HG03342 (cell line): ENCODE results near the gene PARP1.
"Not testable (repeated sequence)": the region's sequence is repeated elsewhere in the genome, so short reads cannot be mapped to it uniquely, and the experiment has no call there.

ENCODE experiments used
- ATAC-seq: cut with Tn5 transposase; IDR thresholded peaks from one replicate; pipeline ENCODE4 v1.9.1; 2021; ENCODE audit warnings: mild to moderate bottlenecking, moderate library complexity; ENCODE audit not compliant: unreplicated experiment

PARP1 gene

DNA sequence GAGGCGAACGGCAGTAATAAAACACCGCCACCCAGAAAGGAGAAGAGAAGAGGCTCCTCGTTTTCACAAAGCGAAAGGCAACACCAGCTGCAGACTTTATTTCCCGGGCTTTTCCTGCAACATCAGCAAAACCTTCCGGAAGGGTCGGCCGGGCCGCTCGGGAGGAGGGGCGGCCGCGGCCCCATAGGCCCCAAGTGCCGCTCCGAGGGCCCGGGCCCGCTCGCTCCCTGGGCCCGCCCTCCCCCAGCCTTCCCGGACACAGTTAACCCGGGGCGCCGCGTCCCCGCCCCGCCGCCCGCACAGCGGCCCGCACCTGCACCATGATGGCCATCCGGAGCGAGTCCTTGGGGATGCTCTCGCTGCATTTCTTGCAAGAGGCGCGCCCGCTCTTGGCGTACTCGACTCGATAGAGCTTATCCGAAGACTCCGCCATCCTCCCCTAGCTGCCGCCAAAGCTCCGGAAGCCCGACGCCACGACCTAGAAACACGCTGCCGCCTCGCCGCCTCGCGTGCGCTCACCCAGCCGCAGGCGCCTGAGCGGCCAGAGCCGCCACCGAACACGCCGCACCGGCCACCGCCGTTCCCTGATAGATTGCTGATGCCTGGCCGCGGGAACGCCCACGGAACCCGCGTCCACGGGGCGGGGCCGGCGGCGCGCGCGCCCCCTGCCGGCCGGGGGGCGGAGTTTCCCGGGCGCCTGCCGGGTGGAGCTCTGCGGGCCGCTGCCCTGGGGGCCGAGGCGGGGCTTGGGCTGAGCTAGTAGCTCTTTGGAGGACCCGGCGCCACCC is at the start of gene PARP1:
Gene PARP1, minus strand, starts transcription at position 597 of the 788 bp plus-strand sequence. Its CDS starts 164 bp downstream, at position 433.
- ATAC-seq, result peak; percentile 74

DNA sequence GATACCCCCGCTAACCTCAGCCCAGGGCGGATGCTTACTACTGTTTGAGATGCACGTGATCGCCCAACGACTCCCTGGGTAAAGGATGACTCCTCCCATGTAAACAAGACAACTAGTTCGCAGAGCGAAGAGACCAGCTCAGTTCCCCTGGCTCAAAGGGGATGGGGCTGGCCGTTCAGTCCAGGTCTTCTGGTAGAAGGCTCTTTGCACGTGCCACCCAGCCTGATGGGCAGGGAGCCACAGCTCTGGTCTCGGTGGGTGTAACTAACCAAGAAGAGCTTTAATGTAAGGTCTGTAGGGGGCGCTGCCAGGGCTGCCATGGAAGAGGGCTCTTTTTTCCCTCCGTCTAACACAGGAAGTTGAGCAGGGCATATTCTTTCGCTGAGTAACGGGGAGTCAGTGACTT is 49.4 kb upstream of the PARP1 start:
- no peak for ATAC-seq

DNA sequence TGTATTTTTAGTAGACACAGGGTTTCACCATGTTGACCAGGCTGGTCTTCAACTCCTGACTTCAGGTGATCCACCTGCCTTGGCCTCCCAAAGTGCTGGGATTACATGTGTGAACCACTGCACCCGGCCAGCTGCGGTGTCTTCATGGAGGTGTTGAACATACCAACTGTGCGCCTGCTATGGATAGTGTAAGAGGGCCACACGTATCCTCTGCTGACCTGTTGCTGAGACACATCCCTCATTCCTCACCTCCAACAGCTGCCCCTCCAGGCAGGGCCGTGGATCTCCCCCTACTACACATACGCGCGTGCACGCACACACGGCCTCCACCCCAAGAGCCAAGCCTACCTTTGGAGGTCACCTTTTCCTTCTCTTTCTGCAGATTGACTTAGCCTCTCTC is 48.0 kb upstream of the PARP1 start:
- ATAC-seq, result no peak

DNA sequence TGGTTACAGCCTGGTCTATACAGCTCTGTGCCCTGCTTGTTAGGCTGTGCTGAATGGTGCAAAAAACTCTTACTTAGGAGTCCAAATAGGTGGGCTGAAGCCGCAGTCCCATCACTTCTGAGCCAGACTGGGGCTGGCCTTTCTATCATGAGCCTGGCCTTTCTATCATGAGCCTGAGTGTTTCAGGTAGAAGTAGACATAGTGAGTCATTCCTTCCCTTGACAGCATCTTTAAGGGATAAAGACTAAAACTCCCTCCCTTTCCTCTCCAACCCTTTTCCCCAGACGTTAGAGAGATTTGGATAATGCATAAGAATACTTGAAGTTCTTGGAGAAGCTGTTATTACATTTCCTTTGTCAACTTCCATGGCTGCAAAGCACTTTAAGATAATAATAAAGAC is 46.5 kb upstream of the PARP1 start:
- no peak for ATAC-seq

DNA sequence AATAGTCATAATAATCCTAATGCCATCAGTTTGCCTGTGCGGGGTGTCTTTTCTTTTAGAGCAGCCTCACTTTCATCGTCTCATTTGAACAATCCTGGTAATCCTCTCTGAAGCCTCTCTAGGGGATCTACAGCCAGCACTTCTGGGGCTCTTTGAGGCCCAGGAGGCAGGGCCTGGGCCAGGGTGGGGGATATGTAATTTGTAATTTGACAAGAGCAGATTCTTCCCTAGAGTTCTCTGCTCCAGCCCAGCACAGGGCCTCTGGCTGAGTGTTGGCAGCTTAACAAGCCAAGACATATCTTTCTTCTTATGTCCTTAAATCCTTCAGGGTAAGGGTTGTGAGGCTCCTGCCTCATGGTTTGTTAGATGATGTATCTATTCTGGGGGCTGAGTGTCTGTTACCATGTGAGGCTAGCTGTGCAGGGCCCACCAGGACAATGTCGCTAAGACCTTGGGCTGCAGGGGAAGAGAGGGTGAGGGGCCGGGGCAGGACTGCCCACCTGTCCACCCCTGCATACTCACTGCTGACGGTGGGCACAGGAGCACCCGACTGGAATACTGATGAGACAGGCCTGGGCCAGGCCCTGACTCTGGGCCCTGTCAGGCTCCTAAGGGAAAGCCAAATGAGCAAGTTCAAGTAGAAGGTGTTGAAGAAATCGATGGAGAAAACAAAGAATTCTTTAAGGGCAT is 45.3 kb upstream of the PARP1 start:
- no peak for ATAC-seq

DNA sequence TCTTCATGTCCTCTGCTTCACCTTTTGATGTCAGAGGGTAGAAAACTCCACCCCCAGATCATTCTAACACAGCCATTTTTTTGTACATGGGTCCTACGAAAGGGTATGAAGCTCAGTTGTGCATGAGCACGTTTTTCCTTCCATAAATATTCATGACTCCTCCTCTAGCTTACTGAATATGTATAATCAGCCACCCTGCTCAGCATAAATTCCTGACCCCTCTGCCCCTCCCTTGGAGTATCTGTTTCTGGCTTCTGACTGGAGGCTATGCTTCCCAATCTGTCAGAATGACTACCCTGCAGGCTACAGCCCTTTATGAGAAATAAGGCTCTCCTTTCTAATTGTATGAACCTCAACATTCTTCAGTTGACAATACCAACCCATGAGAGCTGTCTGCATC is 42.8 kb upstream of the PARP1 start:
- ATAC-seq, result no peak

DNA sequence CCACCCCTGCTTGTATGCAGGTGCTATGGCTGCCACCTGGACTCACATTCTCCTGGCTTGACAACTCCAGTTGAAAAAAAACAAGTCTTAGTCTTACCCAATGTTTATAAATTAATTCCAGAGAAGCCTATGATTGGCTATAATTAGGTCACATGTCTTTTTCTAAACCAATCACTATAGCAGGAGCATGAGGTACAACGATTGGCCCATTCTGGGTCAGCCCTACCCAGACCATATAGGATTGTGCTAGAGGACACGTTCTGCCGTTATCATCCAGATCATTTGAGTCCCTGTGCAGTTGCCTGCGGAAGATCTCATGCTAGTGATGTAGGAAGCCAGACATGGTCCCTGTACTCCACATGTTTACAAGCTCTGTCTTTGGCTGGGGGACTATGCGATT is 41.9 kb upstream of the PARP1 start:
- ATAC-seq, result no peak

DNA sequence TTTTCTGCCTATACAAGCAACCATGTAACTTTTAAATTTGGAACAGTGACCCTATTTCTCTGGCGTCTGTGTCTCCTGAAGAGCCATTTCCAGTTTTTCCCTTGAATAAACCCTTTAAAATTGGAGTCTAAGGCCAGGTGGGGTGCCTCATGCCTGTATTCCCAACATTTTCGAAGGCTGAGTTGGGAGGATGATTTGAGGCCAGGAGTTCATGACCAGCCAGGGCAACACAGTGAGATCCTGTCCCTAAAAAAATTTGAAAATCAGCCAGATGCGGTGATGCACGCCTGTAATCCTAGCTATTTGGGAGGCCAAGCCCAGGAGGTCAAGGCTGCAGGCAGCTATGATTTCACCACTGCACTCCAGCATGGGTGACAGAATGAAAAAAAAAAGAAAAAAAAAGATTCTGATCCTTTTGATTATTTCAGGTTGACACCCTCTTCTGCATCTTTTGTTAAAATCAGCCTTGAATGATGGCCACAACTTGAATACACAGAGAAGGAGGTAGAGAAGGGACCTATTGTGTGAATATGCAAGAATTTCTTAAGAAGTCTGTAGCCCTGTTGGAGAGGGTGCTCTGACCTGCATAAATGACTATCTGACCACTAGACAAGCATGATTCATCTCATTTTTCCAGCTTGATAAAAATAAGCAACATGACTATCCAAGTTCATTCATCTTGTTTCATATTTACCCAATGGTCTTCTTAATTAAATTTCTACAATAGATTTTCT is 40.2 kb upstream of the PARP1 start:
- no peak for ATAC-seq

DNA sequence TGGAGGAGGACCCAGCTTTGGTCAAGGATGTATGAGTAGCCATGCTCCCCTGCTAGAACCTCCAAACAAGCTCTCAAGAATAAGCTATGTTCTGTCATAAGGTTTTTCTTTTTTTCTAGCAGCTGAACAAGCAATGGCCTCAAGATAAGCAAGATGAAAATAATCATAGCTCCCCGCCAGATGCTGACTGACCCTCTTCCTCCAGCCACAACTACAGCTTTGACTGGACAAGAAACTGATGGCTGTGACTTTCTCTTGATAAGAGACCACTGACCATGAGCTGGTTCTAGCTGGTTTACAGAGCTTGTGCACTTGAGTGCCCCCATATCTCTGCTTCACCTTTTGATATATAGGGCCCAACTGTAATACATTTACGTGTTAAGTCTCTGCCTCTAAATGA is 38.2 kb upstream of the PARP1 start:
- ATAC-seq, result no peak

DNA sequence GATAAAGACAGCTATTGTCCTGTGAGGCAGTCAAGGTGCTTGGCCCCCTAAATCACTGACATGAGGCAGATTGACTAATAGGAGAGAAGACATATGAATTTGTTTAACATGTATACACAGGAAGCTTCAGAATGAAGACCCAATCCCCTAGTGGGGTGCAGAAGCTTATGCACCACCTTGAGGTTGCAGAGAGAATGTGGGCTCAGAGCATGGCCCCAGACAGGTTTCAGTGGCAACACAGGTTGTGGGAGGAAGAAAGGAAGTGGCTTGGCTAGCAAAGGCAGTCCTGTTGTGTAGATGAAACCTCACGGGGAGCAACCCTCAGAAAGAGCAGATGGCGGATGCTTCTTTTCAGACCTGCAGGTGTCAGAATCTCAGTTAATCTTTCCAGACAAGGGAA is 37.0 kb upstream of the PARP1 start:
- peak; percentile 99 for ATAC-seq

DNA sequence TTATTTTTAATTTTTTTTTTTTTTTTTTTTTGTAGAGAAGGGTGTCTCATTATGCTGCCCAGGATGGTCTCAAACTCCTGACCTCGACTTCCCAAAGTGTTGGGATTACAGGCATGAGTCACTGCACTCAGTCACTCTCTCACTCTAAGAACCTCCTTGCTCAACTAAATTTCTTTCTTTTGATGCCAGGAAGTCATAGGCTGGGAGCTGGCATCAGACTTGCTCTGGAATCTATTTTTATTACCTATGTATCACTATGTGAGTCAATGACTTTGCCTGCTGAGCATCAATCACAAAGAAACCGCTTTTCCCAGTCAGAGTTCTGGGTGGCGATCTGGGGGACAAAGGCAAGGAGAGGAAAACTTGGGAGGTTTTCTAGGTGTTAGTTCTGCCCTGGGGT is 35.5 kb upstream of the PARP1 start:
- no peak for ATAC-seq

DNA sequence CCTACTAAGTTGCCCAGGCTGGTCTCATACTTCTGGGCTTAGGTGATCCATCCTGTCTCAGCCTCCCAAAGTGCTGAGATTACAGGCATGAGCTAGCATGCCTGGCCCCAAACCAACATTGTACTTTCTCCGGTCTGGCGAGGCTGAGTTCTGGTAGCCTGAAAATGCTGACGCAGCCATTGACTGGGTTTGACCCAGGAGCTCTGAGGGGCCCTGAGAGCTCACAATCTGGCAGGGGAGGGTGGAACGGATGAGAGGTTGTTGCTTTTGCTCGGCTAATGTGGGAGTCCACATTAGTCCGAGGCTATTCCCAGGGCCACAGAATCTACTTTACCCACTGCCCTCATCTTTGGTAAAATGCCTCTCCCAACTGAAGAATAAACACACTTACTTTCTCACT is 35.1 kb upstream of the PARP1 start:
- ATAC-seq, result no peak

DNA sequence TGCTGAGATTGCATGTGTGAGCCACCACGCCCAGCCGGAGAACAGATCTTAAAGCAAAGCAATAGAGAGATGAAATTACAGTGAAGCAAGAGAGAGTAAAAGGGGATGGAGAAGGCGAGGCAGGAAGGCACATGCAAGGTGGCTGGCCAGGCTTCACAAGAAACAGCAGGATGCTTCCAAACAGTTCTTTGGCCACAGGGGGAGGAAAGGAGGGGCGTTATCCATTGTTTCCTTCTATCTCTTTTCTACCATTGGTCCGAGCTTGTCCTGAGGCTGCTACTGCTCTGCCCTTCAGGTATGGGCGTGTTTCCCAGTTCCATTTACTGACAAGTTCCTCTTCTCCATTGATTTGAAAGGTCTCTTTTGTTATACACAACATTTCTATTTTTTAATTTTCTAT is 33.7 kb upstream of the PARP1 start:
- no peak for ATAC-seq

DNA sequence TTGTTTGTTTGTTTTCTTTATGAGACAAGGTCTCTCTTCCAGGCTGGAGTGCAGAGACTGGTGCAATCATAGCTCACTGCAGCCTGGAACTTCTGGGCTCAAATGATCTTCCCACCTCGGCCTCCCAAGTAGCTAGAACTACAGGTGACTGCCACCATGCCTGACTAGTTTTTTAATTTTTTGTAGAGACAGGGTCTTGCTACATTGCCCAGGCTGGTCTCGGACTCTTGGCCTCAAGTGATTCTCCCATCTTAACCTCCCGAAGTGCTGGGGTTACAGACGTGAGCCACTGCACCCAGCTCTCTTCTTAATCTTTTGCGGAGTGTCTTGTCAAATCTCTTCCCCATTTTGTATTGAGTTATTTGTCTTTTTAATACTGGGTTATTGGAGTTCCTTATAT is 32.6 kb upstream of the PARP1 start:
- ATAC-seq, result no peak

DNA sequence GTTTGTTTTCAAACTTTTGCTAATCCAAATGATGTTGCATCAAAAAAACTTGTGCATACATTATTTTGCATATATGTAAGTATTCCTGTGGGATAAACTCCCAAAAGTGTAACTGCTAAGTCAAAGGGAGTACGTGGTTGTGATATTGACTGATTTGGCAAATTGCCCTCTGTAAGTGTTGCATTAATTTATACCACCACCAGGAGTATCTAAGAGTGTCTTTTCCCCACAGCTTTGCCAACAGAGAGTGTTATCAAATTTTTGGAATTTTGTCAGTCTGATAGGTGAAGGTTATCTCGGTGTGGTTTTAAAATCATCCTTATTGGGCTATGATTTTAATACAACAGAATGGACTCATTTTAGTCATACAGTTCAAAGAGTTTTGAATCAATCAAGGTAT is 30.1 kb upstream of the PARP1 start:
- ATAC-seq, result no peak

DNA sequence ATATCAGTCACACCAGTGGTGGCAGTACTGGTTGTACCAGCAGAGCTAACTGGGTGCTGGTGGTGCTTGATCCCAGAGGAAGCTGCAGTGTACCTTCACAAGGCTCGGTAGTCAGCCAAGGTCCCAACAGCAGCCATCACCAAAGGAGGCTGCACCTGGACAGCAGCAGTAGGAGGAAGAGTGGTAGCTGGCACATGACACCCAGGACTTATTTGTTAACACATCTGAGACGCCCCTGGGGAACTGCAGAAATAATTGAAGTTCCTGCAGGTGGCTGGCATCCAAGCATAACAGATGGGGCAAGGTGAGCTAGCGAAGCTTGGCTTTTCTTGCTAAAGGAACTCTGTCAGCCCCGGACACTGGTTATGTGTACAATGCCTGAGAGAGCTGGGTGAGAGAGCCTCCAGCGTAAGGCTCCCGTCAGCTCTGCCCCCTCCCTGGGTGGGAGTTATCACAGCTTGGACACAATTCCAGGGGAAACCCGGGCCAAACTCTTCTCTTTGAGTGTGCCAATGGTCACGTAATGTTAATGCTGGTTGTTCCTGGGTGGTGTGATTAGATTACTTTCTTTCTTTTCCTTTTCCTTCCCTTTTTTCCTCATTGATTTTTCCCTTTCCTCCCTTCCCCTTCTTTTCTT is 29.1 kb upstream of the PARP1 start:
- no peak for ATAC-seq

DNA sequence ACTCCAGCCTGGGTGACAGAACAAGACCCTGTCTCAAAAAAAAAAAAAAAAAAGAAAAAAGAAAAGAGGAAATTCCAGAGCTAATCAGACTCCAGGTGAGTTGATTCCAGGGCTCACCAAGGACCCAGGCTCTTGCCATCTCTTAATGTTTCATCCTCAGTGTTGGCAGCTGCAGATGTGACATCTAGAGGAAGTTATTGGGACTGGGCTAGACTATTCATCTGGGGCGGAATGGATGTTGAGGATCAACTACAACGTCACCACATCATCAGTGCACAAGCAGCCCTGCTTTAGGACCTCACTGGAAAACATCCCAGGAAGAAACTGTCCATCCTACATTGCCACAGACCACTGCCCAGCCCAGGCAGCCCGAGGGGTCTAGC is 28.6 kb upstream of the PARP1 start:
- no peak for ATAC-seq

DNA sequence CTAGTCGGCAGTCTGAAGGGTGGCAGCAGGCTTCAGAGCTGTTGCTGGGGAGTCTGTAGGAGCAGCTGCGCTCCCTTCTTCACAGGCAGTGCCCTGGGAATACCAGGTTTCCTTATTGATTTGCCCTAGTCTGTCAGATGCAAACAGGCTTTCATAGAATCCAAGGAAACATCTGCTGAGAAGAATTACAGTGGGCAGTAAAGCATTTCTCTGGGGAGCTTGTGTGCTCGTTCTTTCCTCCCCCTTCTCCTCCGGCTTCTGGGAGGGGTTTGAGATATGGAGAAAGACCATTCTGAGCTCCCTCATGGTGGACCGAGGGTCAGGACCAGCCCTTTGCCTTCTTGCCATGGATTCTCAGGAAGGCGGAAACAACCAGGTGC is 25.4 kb upstream of the PARP1 start:
- no peak for ATAC-seq

DNA sequence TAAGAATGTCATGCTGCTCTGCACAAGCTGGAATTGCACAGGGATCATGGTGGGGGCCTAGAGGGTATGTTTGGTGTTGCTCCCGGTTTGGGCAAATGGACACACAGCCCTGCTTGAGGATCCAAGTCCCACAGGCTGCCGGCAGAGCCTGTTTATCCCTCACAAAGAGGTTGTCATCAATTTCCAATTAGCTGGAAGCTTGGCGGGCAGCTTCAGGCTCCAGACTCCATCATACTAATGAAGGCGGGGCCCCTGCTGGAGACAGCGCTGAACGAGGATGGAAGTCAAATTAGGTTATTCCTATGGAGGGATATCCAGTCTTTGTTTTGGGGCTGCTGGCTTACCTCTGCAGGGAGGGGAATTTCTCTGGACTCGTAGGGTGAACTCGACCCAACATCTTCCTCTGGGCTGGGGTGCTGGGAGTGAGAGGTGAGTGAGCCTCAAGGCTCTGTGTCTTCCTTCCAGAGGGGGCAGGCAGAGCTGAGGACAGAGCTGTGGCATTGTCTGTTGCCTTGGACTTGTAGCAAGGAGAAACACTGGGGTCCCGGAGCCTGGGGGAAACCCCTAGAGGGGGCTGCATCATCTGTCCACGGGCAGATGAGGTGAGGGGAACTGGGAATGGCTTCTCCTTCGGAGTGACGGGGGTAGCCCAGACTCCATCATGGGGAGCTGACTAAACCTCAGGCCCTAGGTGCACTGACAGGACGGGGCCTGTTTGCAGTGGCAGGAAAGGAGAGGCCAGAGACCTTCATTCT is 24.9 kb upstream of the PARP1 start:
- no peak for ATAC-seq

DNA sequence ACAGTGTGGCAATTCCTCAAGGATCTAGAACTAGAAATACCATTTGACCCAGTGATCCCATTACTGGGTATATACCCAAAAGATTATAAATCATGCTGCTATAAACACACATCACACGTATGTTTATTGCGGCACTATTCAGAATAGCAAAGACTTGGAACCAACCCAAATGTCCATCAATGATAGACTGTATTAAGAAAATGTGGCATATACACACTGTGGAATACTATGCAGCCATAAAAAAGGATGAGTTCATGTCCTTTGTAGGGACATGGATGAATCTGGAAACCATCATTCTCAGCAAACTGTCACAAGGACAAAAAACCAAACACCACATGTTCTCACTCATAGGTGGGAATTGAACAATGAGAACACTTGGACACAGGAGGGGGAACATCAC is 24.0 kb upstream of the PARP1 start:
- ATAC-seq, result not testable (repeated sequence)
